Measurements from ENCODE around the gene CWC25. TPM values are rescaled to one million over a fixed set of nuclear protein-coding genes. Genes with fewer than 3 reads are reported as not detected.
A peak's percentile ranks its signal among the peaks of the same experiment; 100 is the strongest.

Gene CWC25
- total and polyA plus RNA-seq, 9 of the 15 experiments (the other 6 are each of a cell fraction or from before 2014, with no cell fraction given), result 16.5 to 27.4 (median 23.0) TPM

DNA sequence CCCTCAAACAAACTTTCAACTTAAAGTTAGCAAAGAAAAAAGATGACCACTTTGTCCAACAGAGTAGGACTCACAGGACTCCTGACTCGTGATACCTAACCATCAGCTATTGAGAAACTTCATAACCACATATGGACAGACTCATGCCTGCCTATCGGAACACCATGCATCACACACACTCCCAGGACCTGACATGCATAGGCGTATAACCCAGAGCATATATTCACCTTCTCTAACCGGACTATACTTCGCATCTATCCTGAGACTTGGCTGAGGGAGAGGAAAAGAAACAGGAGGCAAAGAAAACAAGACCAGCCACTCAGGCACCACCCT, 28.0 kb downstream of the CWC25 start (continued):
- TF ChIP-seq ZFX (CRISPR knock-in tag; IDR thresholded peaks at IDR 0.05) (no peak), ELF1 (tag; IDR thresholded peaks at IDR 0.05) (no peak), KAT2B (IDR thresholded peaks at IDR 0.05; ENCODE audit: low read depth, low read length) (no peak)

DNA sequence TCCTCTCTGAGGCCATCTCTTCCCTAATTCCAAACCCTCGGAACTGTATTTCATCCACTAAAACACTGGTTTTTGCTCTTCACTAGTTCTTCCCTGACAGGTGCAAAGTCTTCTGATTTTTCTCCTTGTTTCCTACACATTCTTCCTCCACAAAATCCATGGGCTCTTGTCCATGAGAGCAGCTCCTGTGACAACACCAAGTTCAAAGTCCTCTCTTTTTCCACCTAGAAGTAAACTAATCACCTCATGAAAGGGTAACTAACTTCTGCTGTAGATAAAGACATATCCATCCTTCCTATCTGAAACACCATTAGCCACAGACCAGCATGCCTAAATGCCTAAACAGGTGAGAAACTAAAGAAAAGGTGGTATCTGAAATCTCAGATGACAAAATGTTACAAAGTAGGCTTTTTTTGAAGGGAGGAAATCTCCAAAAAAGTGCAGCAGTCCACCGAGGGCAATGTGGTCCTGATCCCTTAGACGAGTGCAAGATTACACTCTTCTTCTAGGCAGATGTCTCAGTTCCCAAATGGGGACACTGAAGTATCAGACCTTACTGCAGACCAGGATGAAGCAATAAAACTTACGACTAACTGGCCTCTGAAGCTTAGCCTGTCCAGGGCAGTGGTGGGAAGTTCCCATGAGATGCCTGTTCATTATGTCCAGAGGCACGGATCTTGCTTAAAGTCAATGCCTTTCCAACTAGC, 28.5 kb downstream of the CWC25 start:
- H3K9me1 ChIP-seq (ENCODE audit: control insufficient read depth, insufficient read depth, low read length), result no peaks in the 10 kb centered on the region
- H3K4me2 ChIP-seq (ENCODE audit: insufficient read depth, low read length), result peak overlapping the region; percentile 93; the same call in 1 of the 2 replicates
- POLR2A ChIA-PET, result interaction anchor here (2.5 kb wide), 1 partner anchor 8 kb away, joined by 19 read pairs; no protein-coding TSS in a partner anchor
- H3K79me2 ChIP-seq (ENCODE audit: control insufficient read depth, insufficient read depth, low read length), result peaks cover 42% of the 10 kb centered on the region
- peaks cover 20% of the 10 kb centered on the region in 2 experiments for H3K4me1 ChIP-seq (replicated peaks in 1 of 2; ENCODE audit: control insufficient read depth in 2 of 2, insufficient read depth in 2 of 2, low read length in 2 of 2)
- H4K20me1 ChIP-seq (replicated peaks; ENCODE audit: control insufficient read depth, insufficient read depth, low read length), result peaks cover 10% of the 10 kb centered on the region; the same call in 1 of the 2 replicates
- 51% methylated on average over 5 of the region's 5 CpGs for WGBS (ENCODE audit: insufficient coverage, low coverage, missing lambda C conversion rate)
- H3K36me3 ChIP-seq (ENCODE audit: control insufficient read depth, insufficient read depth, low read length), result peaks cover 35% of the 10 kb centered on the region
- BruUV-seq (replicated peaks), result no TSS peak
- no peaks in the 10 kb centered on the region for H3K27me3 ChIP-seq (ENCODE audit: control insufficient read depth in 2 of 2, insufficient read depth in 2 of 2, low read length in 2 of 2)
- intact Hi-C loops (cut with micrococcal nuclease) (no loop called here), in situ Hi-C loops (cut with MboI) (no loop called here)
- H3K9ac ChIP-seq (ENCODE audit: insufficient read depth in 1 of 2, low read depth in 2 of 2, low read length in 2 of 2), result no peak overlapping the region
- ATAC-seq, result no peak
- FAIRE-seq, result no peak
- CTCF ChIA-PET (ENCODE audit: low intra/inter-chr PET ratio), result no interaction called here
- H2AFZ ChIP-seq (ENCODE audit: low read depth, low read length), result no peak overlapping the region
- no peak overlapping the region for H3K4me3 ChIP-seq
- H3K27ac ChIP-seq (ENCODE audit: extremely low read depth, low read depth, low read length), result no peak overlapping the region
- no peaks in the 10 kb centered on the region for H3K9me3 ChIP-seq (replicated peaks; ENCODE audit: control insufficient read depth, insufficient read depth, low read depth, low read length)
- TF ChIP-seq MBD2 (IDR thresholded peaks at IDR 0.05; ENCODE audit: borderline replicate concordance, low read depth), result no peak
- TF ChIP-seq HNRNPK (IDR thresholded peaks at IDR 0.05; ENCODE audit: low read depth, low read length, poor library complexity, severe bottlenecking), result no peak
- no peak for TF ChIP-seq NFYB (IDR thresholded peaks at IDR 0.05; ENCODE audit: extremely low read depth, insufficient read length)
- no peak for TF ChIP-seq LCOR (CRISPR knock-in tag; IDR thresholded peaks at IDR 0.05)
- TF ChIP-seq BCOR (IDR thresholded peaks at IDR 0.05), result no peak
- DNase-seq (ENCODE audit: extremely low read depth in 1 of 4, low spot score in 3 of 4), result no peak

Measured in K562 (cell line).